Loucy (cell line): ENCODE data around the gene SRCIN1.

Experiments used
- H2AFZ ChIP-seq: fragments of 200-600 bp; sonication (generic); 2 replicates; pipeline ENCODE4 v1.6.0; 2016; ENCODE audit warnings: antibody characterized with exemption, mild to moderate bottlenecking, low read length, moderate library complexity
- H3F3A ChIP-seq: fragments of 200-600 bp; 2 replicates; pipeline ENCODE4 v1.6.0; 2016; ENCODE audit warnings: antibody characterized with exemption, low read depth, mild to moderate bottlenecking
- H3K27me3 ChIP-seq: fragments of 200-600 bp; sonication (generic); 2 replicates; pipeline ENCODE4 v1.6.1; 2014; ENCODE audit warnings: low read length, mild to moderate bottlenecking; ENCODE audit not compliant: insufficient read depth, poor library complexity, severe bottlenecking
- H3K36me3 ChIP-seq: fragments of 200-600 bp; sonication (generic); 2 replicates; pipeline ENCODE4 v1.6.1; 2016; ENCODE audit warnings: low read length; ENCODE audit not compliant: insufficient read depth
- H3K4me1 ChIP-seq: fragments of 200-600 bp; sonication (generic); 2 replicates; pipeline ENCODE4 v1.5.1; 2014; ENCODE audit warnings: low read length, mild to moderate bottlenecking; ENCODE audit not compliant: insufficient read depth, poor library complexity, severe bottlenecking
- H3K4me2 ChIP-seq: fragments of 200-600 bp; sonication (generic); 2 replicates; pipeline ENCODE4 v1.6.0; 2014; ENCODE audit warnings: antibody characterized with exemption, low read length, low read depth, mild to moderate bottlenecking; ENCODE audit not compliant: poor library complexity, severe bottlenecking
- H3K4me3 ChIP-seq: fragments of 200-600 bp; sonication (generic); 2 replicates; pipeline ENCODE4 v1.5.1; 2014; ENCODE audit warnings: low read length, mild to moderate bottlenecking, mixed read lengths; ENCODE audit not compliant: poor library complexity, severe bottlenecking
- H3K79me2 ChIP-seq: fragments of 200-600 bp; sonication (generic); 2 replicates; pipeline ENCODE4 v1.6.1; 2014; ENCODE audit warnings: low read length; ENCODE audit not compliant: insufficient read depth
- H3K9ac ChIP-seq: fragments of 200-600 bp; sonication (generic); 2 replicates; pipeline ENCODE4 v1.6.0; 2014; ENCODE audit warnings: mild to moderate bottlenecking, low read depth, low read length, moderate library complexity; ENCODE audit not compliant: poor library complexity, severe bottlenecking
- H3K9me2 ChIP-seq: fragments of 200-600 bp; sonication (generic); replicated peaks from 2 replicates; pipeline ENCODE4 v1.6.1; 2016; ENCODE audit warnings: low read depth, low read length, mixed read lengths
- H3K9me3 ChIP-seq: fragments of 200-600 bp; sonication (generic); 2 replicates; pipeline ENCODE4 v1.6.1; 2014; ENCODE audit warnings: mild to moderate bottlenecking, antibody characterized with exemption, low read length, low read depth; ENCODE audit not compliant: insufficient read depth
- H4K20me1 ChIP-seq: fragments of 200-600 bp; sonication (generic); 2 replicates; pipeline ENCODE4 v1.6.0; 2014; ENCODE audit warnings: antibody characterized with exemption, low read length, mild to moderate bottlenecking; ENCODE audit not compliant: insufficient read depth, poor library complexity, severe bottlenecking
- EZH2phosphoT487 ChIP-seq: fragments of 200-600 bp; IDR thresholded peaks from 2 replicates; pipeline ENCODE4 v1.6.1; 2018; ENCODE audit warnings: antibody characterized with exemption, mild to moderate bottlenecking, moderate library complexity, borderline replicate concordance
- TF ChIP-seq, protein P1 (sequence below): fragments of 200-600 bp; sonication (generic); conservative IDR thresholded peaks from 2 replicates; pipeline ENCODE4 v1.5.1; 2014; ENCODE audit warnings: mild to moderate bottlenecking, antibody characterized with exemption, low read length

The SRCIN1 gene

DNA sequence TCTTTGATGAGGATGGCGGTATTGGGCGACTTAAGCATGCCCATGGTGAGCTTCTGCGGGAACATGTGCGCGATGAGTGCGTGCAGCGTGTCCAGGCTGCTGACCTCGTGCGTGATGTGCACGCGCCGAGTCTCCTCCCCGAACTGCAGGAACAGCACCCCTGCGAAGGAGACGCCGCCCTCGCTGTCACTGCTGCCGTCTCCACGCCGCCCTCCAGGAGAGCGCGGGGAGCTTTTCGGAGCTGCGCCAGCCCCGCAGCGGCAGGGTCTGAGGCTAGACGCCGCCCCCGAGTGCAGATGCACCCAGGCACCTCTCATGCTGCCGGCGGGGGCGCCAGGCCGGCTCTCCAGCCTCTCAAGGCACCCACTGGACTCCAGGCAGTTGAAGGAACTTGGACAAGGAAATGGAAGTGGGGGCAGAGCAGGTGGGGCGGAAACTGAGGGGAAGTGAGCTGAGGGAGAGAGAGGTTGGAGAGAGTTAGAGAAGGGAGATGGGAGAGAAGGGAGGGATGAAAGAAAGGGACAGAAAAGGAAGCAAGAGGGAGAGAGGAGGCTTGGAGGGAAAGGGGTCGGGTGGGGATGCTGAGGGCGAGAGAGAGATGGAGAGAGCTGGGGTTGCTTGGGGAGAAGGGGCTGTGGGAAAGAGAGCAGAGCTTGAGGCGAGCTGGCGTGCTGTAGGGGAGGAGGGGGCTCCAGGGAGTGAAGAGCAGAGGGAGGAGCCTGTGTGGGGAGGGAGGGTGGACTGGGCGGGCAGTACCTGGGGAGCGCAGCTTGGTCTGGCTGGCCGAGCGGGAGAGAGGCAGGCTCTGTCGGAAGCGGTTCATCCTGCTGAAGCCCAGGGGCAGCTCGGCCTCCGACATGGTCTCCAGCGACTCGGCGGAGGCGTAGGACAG lies 42.1 kb downstream of the SRCIN1 start:
- Histone ChIP-seq H3K9me3 (no peaks in the 10 kb centered on the region), H4K20me1 (no peaks in the 10 kb centered on the region), H3K79me2 (no peaks in the 10 kb centered on the region), H3F3A (no peaks in the 10 kb centered on the region), H3K27me3 (no peaks in the 10 kb centered on the region), H3K4me1 (peaks cover 5% of the 10 kb centered on the region), H3K4me3 (no peak overlapping the region), H2AFZ (no peak overlapping the region), H3K9me2 (no peaks in the 10 kb centered on the region), H3K4me2 (no peak overlapping the region), H3K36me3 (no peaks in the 10 kb centered on the region), H3K9ac (no peak overlapping the region)
- TF ChIP-seq, protein P1, sequence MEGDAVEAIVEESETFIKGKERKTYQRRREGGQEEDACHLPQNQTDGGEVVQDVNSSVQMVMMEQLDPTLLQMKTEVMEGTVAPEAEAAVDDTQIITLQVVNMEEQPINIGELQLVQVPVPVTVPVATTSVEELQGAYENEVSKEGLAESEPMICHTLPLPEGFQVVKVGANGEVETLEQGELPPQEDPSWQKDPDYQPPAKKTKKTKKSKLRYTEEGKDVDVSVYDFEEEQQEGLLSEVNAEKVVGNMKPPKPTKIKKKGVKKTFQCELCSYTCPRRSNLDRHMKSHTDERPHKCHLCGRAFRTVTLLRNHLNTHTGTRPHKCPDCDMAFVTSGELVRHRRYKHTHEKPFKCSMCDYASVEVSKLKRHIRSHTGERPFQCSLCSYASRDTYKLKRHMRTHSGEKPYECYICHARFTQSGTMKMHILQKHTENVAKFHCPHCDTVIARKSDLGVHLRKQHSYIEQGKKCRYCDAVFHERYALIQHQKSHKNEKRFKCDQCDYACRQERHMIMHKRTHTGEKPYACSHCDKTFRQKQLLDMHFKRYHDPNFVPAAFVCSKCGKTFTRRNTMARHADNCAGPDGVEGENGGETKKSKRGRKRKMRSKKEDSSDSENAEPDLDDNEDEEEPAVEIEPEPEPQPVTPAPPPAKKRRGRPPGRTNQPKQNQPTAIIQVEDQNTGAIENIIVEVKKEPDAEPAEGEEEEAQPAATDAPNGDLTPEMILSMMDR = no peak
- TF ChIP-seq EZH2phosphoT487 = no peak

DNA sequence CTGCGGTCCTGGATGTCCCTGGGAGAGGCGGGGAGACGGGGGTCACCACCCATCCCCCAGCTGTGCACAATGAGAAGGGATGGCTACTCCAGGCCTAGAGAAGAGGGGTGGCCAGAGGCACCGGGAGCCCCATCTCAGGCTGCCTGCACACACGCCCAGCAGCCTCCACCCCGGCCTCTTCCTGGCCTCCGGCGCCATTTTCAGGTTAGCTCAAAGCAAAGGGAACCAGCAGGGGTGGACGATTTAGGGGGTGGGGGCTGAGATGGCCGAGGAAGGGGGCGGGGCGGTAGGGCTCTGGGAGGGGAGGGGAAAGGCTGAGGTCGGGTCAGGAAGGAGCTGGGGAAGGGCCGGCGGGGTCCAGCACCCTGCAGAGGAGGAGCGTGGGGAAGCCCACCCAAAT lies 42.8 kb downstream of the SRCIN1 start:
- Histone ChIP-seq H3K4me2 (no peak overlapping the region), H3F3A (no peaks in the 10 kb centered on the region), H3K79me2 (no peaks in the 10 kb centered on the region), H3K9me3 (no peaks in the 10 kb centered on the region), H2AFZ (no peak overlapping the region), H3K9ac (no peak overlapping the region), H3K9me2 (no peaks in the 10 kb centered on the region), H3K27me3 (no peaks in the 10 kb centered on the region), H3K4me1 (peaks cover 6% of the 10 kb centered on the region), H3K4me3 (no peak overlapping the region), H4K20me1 (no peaks in the 10 kb centered on the region), H3K36me3 (no peaks in the 10 kb centered on the region)
- TF ChIP-seq, protein P1 = no peak
- no peak for TF ChIP-seq EZH2phosphoT487

DNA sequence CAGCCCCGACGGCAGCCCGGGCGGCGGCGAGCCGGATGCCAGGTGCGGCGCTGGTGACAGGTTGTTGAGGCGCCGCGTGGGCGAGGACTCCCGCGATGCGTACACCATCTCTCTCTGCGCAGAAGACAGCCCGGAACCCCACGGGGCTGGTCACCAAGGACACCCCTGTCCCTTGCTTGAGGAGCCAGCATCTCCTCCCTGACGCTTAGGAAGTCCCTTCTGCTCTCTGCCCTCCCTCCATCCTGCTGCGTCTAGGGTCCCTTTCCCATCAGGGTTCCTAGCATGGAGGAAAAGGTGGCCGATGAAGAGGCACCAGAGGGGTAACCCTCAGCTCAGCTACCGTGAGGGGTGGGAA lies 43.6 kb downstream of the SRCIN1 start:
- H3K4me3 ChIP-seq = no peak overlapping the region

More for the DNA sequence above, 43.6 kb downstream of the SRCIN1 start:
- Histone ChIP-seq H3K9me3 (no peaks in the 10 kb centered on the region), H2AFZ (no peak overlapping the region), H3F3A (no peaks in the 10 kb centered on the region), H3K4me1 (peaks cover 12% of the 10 kb centered on the region), H3K4me2 (no peak overlapping the region), H3K27me3 (no peaks in the 10 kb centered on the region), H4K20me1 (no peaks in the 10 kb centered on the region), H3K36me3 (no peaks in the 10 kb centered on the region), H3K9ac (no peak overlapping the region), H3K9me2 (no peaks in the 10 kb centered on the region), H3K79me2 (no peaks in the 10 kb centered on the region)
- no peak for TF ChIP-seq EZH2phosphoT487
- TF ChIP-seq, protein P1 = no peak
